Activated CD4-positive, alpha-beta T cell treated with anti-CD3 and anti-CD28 coated beads for 36 hours (primary cell): ENCODE data around the gene MAP3K21. TPM values are rescaled to one million over a fixed set of nuclear protein-coding genes. Genes with fewer than 3 reads are reported as not detected.

Experiments
- ATAC-seq: fragments of 200-7000 bp; cut with Tn5 transposase; one replicate; pipeline ENCODE4 v1.10.0; 2021; ENCODE audit warnings: mild to moderate bottlenecking, moderate library complexity
- CTCF ChIA-PET: fragments of 350-600 bp; sonication (Branson Sonifier 250); formaldehyde crosslinking; loops from one replicate; lab custom pipeline; 2021; ENCODE audit warnings: antibody characterized with exemption; lab: Charles Lee
- POLR2A ChIA-PET: fragments of 350-600 bp; sonication (Branson Sonifier 250); formaldehyde crosslinking; loops from one replicate; lab custom pipeline; 2021; ENCODE audit warnings: antibody characterized with exemption, inconsistent platforms; lab: Charles Lee
- DNase-seq: peaks from one replicate; pipeline ENCODE4 v3.0.0-alpha.2; 2020
- H3K27ac Mint-ChIP-seq: one replicate; pipeline ENCODE4 v1.8.0; 2021; ENCODE audit warnings: mixed read lengths
- H3K27me3 Mint-ChIP-seq: one replicate; pipeline ENCODE4 v1.8.0; 2021; ENCODE audit warnings: mixed read lengths
- H3K36me3 Mint-ChIP-seq: one replicate; pipeline ENCODE4 v1.8.0; 2021; ENCODE audit warnings: low read depth, mixed read lengths
- H3K4me1 Mint-ChIP-seq: one replicate; pipeline ENCODE4 v1.8.0; 2021; ENCODE audit warnings: mixed read lengths
- H3K4me3 Mint-ChIP-seq: one replicate; pipeline ENCODE4 v1.8.0; 2021; ENCODE audit warnings: mild to moderate bottlenecking, moderate library complexity, mixed read lengths
- H3K9me3 Mint-ChIP-seq: one replicate; pipeline ENCODE4 v1.8.0; 2021; ENCODE audit warnings: low read depth, mixed read lengths
- intact Hi-C, 2 experiments: fragments of 100-400 bp; cut with DNase I in 1 of 2; cut with micrococcal nuclease in 1 of 2; formaldehyde crosslinking; loops; one replicate each; pipeline versions ENCODE4 v1.14.2 to v1.15.1; 2022 to 2024; cut with DNase I, micrococcal nuclease
- total RNA-seq, 2 experiments: library from RNA; stranded (reverse); gene quantifications; one replicate each; pipeline ENCODE4 v1.2.3, GENCODE V29; 2021

MAP3K21 gene
- total RNA-seq, 2 experiments from 2014 or later, result 3.0 to 3.1 TPM

DNA sequence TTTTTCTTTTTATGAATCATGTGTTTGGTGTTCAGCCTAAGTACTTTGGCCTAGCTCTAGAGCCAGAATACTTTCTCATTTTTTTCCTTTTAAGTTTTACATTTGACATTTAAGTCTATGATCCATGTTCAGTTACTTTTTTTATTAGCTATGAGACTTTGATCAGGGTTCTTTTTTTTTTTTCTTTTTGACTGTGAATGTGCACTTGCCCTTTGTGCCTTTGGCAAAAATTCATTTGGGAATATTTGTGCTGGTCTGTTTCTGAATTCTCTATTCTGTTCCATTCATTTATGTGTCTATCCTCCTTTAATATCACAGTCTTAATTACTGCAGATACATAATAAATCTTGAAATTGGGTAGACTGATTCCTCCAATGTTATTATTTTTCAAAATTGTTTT is 93.8 kb downstream of the MAP3K21 start:
- H3K4me1 Mint-ChIP-seq, result no peaks in the 10 kb centered on the region
- ChIA-PET CTCF (interaction anchor here (0.9 kb wide), 1 partner anchor 20 kb away, joined by 5 read pairs; no protein-coding TSS in a partner anchor), POLR2A (interaction anchor here (0.7 kb wide), 1 partner anchor 25 kb away, joined by 4 read pairs; no protein-coding TSS in a partner anchor)

DNA sequence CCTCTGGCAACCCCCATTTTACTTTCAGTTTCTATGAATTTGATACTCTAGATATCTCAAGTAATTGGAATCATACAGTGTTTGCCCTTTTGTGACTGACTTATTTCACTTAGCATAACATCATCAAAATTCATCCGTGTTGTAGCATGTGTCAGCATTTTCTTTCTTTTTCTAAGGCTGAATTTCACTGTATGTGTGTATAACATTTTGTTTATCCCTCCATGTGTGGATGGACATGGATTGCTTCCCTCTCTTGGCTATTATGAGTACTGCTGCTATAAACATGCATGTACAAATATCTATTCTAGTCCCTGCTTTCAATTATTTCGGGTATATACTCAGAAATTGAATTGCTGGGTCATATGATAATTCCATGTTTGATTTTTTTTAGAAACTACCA is 97.3 kb downstream of the MAP3K21 start:
- intact Hi-C loops, result loop anchor here in 1 of 2 experiments (10.0 kb wide), 1 partner anchor 120 kb away; no protein-coding TSS in a partner anchor
- H3K4me3 Mint-ChIP-seq, result no peak overlapping the region

More for the DNA sequence above, 93.8 kb downstream of the MAP3K21 start:
- no peak overlapping the region for H3K4me3 Mint-ChIP-seq
- DNase-seq (no peak), ATAC-seq (no peak)
- peaks cover 15% of the 10 kb centered on the region for H3K27me3 Mint-ChIP-seq
- H3K9me3 Mint-ChIP-seq, result no peaks in the 10 kb centered on the region
- no peak overlapping the region for H3K27ac Mint-ChIP-seq
- no peaks in the 10 kb centered on the region for H3K36me3 Mint-ChIP-seq
- intact Hi-C loops, result loop anchor here in 1 of 2 experiments (10.0 kb wide), 1 partner anchor 116 kb away; no protein-coding TSS in a partner anchor

DNA sequence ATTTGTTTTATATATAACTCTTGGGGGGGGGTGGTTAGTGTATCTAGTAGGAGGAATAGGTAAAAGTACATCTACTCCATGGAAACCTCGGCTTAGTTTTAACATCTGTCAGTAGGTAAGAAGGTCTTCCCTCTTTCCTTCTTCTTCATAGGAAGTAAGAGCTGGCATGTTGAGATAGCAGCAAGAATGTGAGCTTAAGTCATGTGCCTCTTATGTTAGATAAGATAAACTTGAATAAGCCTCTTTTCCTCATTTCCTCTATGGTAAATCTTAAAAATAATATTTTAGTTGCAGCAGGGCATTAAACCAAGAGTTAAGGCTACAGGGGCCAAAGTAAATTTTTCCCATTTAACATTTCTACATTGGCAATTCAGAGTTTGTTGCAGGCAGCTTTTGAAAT is 100.4 kb downstream of the MAP3K21 start:
- intact Hi-C loops, result loop anchor here in 1 of 2 experiments (10.0 kb wide), 1 partner anchor 123 kb away; no protein-coding TSS in a partner anchor
- POLR2A ChIA-PET, result no interaction called here
- Mint-ChIP-seq H3K4me1 (no peaks in the 10 kb centered on the region), H3K4me3 (no peak overlapping the region), H3K27me3 (peaks cover 35% of the 10 kb centered on the region), H3K36me3 (no peaks in the 10 kb centered on the region), H3K9me3 (no peaks in the 10 kb centered on the region), H3K27ac (no peak overlapping the region)
- CTCF ChIA-PET, result interaction anchor here (1.1 to 4.0 kb wide), 2 partner anchors 13 to 32 kb away, joined by 4 to 16 read pairs; no protein-coding TSS in a partner anchor
- no peak for DNase-seq
- ATAC-seq, result no peak

More for the DNA sequence above, 97.3 kb downstream of the MAP3K21 start:
- Mint-ChIP-seq H3K27ac (no peak overlapping the region), H3K27me3 (peaks cover 28% of the 10 kb centered on the region), H3K36me3 (no peaks in the 10 kb centered on the region), H3K4me1 (no peaks in the 10 kb centered on the region), H3K9me3 (no peaks in the 10 kb centered on the region)
- ATAC-seq, result no peak
- ChIA-PET POLR2A (no interaction called here), CTCF (no interaction called here)
- no peak for DNase-seq

DNA sequence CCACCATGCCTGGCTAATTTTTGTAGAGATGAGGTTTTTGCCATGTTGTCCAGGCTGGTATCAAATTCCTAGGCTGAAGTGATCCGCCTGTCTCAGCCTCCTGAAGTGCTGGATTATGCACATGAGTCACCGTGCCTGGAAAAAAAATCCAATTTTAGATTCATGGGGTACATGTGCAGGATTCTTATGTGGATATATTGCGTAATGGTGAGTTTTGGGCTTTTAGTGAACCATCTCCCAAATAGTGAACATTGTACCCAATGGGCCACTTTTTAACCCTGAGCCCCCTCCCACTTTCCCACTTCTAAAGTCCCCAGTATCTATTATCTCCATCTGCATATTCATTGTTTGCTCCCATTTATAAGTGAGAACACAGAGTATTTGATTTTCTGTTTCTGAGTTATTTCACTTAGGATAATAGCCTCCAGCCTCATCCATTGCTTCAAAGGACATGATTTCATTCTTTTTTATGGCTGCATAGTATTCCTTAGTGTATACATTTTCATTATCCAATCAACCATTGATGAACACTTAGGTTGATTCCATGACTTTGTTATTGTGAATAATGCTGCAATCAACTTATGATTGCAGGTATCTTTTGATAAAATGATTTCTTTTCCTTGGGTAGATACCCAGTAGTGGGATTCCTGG is 104.4 kb downstream of the MAP3K21 start:
- ATAC-seq, result no peak
- H3K27me3 Mint-ChIP-seq, result peaks cover 33% of the 10 kb centered on the region
- H3K4me1 Mint-ChIP-seq, result no peaks in the 10 kb centered on the region
- POLR2A ChIA-PET, result no interaction called here
- H3K36me3 Mint-ChIP-seq, result no peaks in the 10 kb centered on the region
- no peak overlapping the region for H3K4me3 Mint-ChIP-seq
- intact Hi-C loops, result no loop called here
- H3K27ac Mint-ChIP-seq, result no peak overlapping the region
- H3K9me3 Mint-ChIP-seq, result no peaks in the 10 kb centered on the region
- CTCF ChIA-PET, result interaction anchor here (4.0 kb wide), 1 partner anchor 9 kb away, joined by 16 read pairs; no protein-coding TSS in a partner anchor
- no peak for DNase-seq

DNA sequence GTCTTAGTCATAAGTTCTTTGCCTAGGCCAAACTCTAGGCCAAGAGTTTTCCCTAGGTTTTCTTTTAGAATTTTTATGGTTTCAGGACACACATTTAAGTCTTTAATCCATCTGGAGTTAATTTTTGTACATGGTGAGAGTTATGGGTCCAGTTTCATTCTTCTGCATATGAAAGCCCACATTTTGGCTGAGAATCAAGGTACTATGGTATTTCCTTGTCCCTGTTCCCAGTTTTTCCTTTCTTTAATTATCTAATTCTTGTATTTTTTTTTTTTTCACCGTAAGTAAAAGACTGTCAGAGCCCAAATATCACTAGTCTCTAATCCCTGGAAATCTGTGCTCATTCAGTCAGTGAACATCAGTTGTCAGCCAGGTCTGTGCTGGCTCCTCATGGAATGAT is 105.4 kb downstream of the MAP3K21 start:
- Mint-ChIP-seq H3K9me3 (no peaks in the 10 kb centered on the region), H3K27ac (no peak overlapping the region), H3K27me3 (peaks cover 28% of the 10 kb centered on the region), H3K4me1 (no peaks in the 10 kb centered on the region), H3K4me3 (no peak overlapping the region), H3K36me3 (no peaks in the 10 kb centered on the region)
- ChIA-PET POLR2A (no interaction called here), CTCF (no interaction called here)
- DNase-seq (no peak), ATAC-seq (no peak)
- intact Hi-C loops, result no loop called here

DNA sequence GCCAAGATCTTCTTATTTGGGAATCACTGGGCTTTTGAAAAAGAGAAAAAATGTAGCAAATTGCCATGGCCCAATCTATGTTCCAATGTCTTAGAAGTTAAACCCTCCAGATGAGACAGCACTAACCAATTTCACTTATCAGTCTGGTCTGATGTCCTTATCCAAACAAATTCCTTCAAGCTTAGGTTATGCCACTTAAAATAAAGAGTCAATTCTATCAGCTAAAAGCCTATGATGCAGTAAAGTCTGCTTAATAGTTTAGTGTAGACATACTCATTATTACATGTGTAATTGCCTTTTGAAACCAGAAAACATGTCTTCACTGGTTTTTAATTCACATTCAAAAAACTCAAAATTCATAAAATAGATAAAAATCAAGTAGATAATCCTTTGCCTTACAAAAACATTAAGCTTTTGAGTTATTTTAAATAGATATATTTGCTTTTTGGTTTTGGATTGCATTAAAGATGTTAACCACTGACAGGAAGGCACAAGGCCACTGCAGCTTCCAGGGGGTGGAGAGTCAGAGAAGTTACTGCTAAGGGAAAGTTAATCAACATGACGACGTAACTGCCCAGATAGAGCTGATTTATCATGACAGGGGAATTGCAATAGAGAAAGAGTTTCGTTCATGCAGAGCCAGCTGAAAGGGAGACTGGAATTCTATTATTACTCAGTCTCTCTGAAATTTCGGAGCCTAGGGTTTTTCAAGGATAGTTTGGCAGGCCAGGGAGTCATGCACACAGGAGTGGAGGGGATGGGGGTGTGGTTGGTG is 106.1 kb downstream of the MAP3K21 start:
- Mint-ChIP-seq H3K27ac (no peak overlapping the region), H3K9me3 (no peaks in the 10 kb centered on the region), H3K4me1 (no peaks in the 10 kb centered on the region), H3K4me3 (no peak overlapping the region), H3K27me3 (peaks cover 24% of the 10 kb centered on the region), H3K36me3 (no peaks in the 10 kb centered on the region)
- intact Hi-C loops, result no loop called here
- ChIA-PET CTCF (no interaction called here), POLR2A (no interaction called here)
- DNase-seq (no peak), ATAC-seq (no peak)

Other genes starting within 250 kb of the MAP3K21 start
- gene PCNX2, start 32.0 kb upstream of the MAP3K21 start, total RNA-seq, result 10 to 100 TPM; 14.7 to 18.1 TPM